ENCODE data around the gene CACNA1C. TPM values are rescaled to one million over a fixed set of nuclear protein-coding genes. Genes with fewer than 3 reads are reported as not detected.

The CACNA1C gene
- total RNA-seq, 4 donors from 2014 or later, result 1.5 to 13.5 (median 2.1) TPM

GRCh38 chr12:2260441-2260840, 207.7 kb downstream of the CACNA1C start:
- TF ChIP-seq POLR2A (IDR thresholded peaks at IDR 0.05) (no peak), CTCF (IDR thresholded peaks at IDR 0.05) (no peak)
- Histone ChIP-seq H3K27ac (no peak overlapping the region), H3K27me3 (no peaks in the 10 kb centered on the region), H3K4me3 (no peak overlapping the region), H3K9me3 (no peaks in the 10 kb centered on the region), H3K36me3 (no peaks in the 10 kb centered on the region), H3K4me1 (peaks cover 0 to 18% (median 11%) of the 10 kb centered on the region in 3 donors)
- intact Hi-C loops (cut with DNase I), result no loop called here
- DNase-seq, result no peak
- WGBS, 2 donors, result 75 to 91% methylated on average over 3 of the region's 3 CpGs

- no peaks in the 10 kb centered on the region for H3K9me3 ChIP-seq
Observed at GRCh38 chr12:2261708-2262107, 208.9 kb downstream of the CACNA1C start.

GRCh38 chr12:2262449-2262848, 209.7 kb downstream of the CACNA1C start:
- intact Hi-C loops (cut with DNase I), result no loop called here
- WGBS, 2 donors, result 86 to 87% methylated on average over 1 to 2 of the region's 2 CpGs
- Histone ChIP-seq H3K36me3 (no peaks in the 10 kb centered on the region), H3K9me3 (no peaks in the 10 kb centered on the region), H3K4me1 (peaks cover 0 to 38% (median 19%) of the 10 kb centered on the region in 3 donors), H3K27me3 (peaks cover 0 to 4% (median 0%) of the 10 kb centered on the region in 4 donors), H3K4me3 (no peak overlapping the region), H3K27ac (no peak overlapping the region)
- DNase-seq, result no peak
- TF ChIP-seq CTCF (IDR thresholded peaks at IDR 0.05), result no peak
- no peak for TF ChIP-seq POLR2A (IDR thresholded peaks at IDR 0.05)

More at GRCh38 chr12:2261708-2262107, 208.9 kb downstream of the CACNA1C start:
- TF ChIP-seq POLR2A (IDR thresholded peaks at IDR 0.05), result no peak
- no peak for TF ChIP-seq CTCF (IDR thresholded peaks at IDR 0.05)
- intact Hi-C loops (cut with DNase I), result no loop called here
- DNase-seq, result no peak
- H3K27me3 ChIP-seq, result no peaks in the 10 kb centered on the region
- no peak overlapping the region for H3K4me3 ChIP-seq
- H3K27ac ChIP-seq, result no peak overlapping the region
- H3K4me1 ChIP-seq, result peaks cover 0 to 30% (median 14%) of the 10 kb centered on the region in 3 donors
- WGBS, 2 donors, result 75% methylated on average over 1 of the region's 1 CpG; no CpG with 5 or more reads in 1 of the 2 donors
- no peaks in the 10 kb centered on the region for H3K36me3 ChIP-seq

GRCh38 chr12:2263901-2264300, 211.1 kb downstream of the CACNA1C start:
- WGBS, 2 donors, result 67 to 88% methylated on average over 1 to 4 of the region's 4 CpGs

More at GRCh38 chr12:2263901-2264300, 211.1 kb downstream of the CACNA1C start:
- H3K27ac ChIP-seq, result peak overlapping the region in 3 of 4 donors; percentile 39 to 70 (median 69)
- peaks cover 3 to 52% (median 19%) of the 10 kb centered on the region in 3 donors for H3K4me1 ChIP-seq
- no peak for TF ChIP-seq CTCF (IDR thresholded peaks at IDR 0.05)
- TF ChIP-seq POLR2A (IDR thresholded peaks at IDR 0.05), result no peak
- H3K27me3 ChIP-seq, result peaks cover 0 to 18% (median 0%) of the 10 kb centered on the region in 4 donors
- DNase-seq, result no peak
- H3K36me3 ChIP-seq, result no peaks in the 10 kb centered on the region
- no peak overlapping the region for H3K4me3 ChIP-seq
- intact Hi-C loops (cut with DNase I), result no loop called here
- no peaks in the 10 kb centered on the region for H3K9me3 ChIP-seq

All from esophagus squamous epithelium (tissue), 5 donors.